HCT116 (cell line): ENCODE data around the gene PARVB. TPM values are rescaled to one million over a fixed set of nuclear protein-coding genes. Genes with fewer than 3 reads are reported as not detected.

ENCODE experiments used
- ATAC-seq: fragments of 200-7000 bp; cut with Tn5 transposase; 2 replicates; pipeline ENCODE4 v1.9.1; 2020; ENCODE audit warnings: mild to moderate bottlenecking, moderate library complexity
- BruUV-seq: library from RNA; stranded (reverse); fragments of 400-500 nt; replicated peaks from 2 replicates; lab custom pipeline; 2021; lab: Mats Ljungman, UMichigan
- CTCF ChIA-PET: fragments of 300-600 bp; sonication (Branson Sonifier 250); formaldehyde crosslinking; loops from one replicate; lab custom pipeline; 2021; ENCODE audit warnings: antibody characterized with exemption; lab: Charles Lee
- POLR2A ChIA-PET: fragments of 300-600, 350-600 bp; sonication (Branson Sonifier 250); formaldehyde crosslinking; loops from one replicate; lab custom pipeline; 2021; ENCODE audit warnings: antibody characterized with exemption; lab: Charles Lee
- RAD21 ChIA-PET, 2 experiments: fragments of 300-600 bp; sonication (Branson Sonifier 250); formaldehyde crosslinking; loops; one replicate each; lab custom pipeline; 2023; ENCODE audit warnings: low total read pairs in 2 of 2; ENCODE audit not compliant: uncharacterized antibody in 2 of 2, unreplicated experiment in 2 of 2, low non-redundant PET in 1 of 2; lab: Charles Lee
- DNase-seq: peaks from one replicate; pipeline ENCODE4 v3.0.0-alpha.2; 2010; ENCODE audit warnings: low read depth, low spot score
- H2AFZ ChIP-seq: fragments of 200-600 bp; shearing (Covaris generic), sonication (generic); 2 replicates; pipeline ENCODE4 v1.6.1; 2017; ENCODE audit warnings: low read depth, mixed run types, mixed read lengths, antibody characterized with exemption, low read length; ENCODE audit not compliant: poor library complexity, severe bottlenecking
- H3K27ac ChIP-seq: 2 replicates; pipeline ENCODE4 v1.5.1; 2012; ENCODE audit warnings: low read depth, low read length
- H3K27me3 ChIP-seq: fragments of 200-600 bp; sonication (generic); 2 replicates; pipeline ENCODE4 v1.6.1; 2016; ENCODE audit warnings: mixed run types, low read length, mixed read lengths; ENCODE audit not compliant: insufficient read depth
- H3K36me3 ChIP-seq, 2 experiments: fragments of 200-500 bp in 1 of 2; fragments of 200-600 bp in 1 of 2; sonication (Bioruptor generic) in 1 of 2; sonication (generic) in 1 of 2; 2 replicates each; pipeline versions ENCODE4 v1.5.1 to v1.6.1; 2014 to 2016; ENCODE audit warnings: low read length in 2 of 2, inconsistent platforms in 1 of 2, mixed read lengths in 1 of 2, mixed run types in 1 of 2; ENCODE audit not compliant: insufficient read depth in 2 of 2, control insufficient read depth in 1 of 2
- H3K4me1 ChIP-seq, 2 experiments: fragments of 200-600 bp in 1 of 2; sonication (generic) in 1 of 2; 2 replicates each; pipeline versions ENCODE4 v1.5.1 to v1.6.1; 2012 to 2017; ENCODE audit warnings: low read length in 2 of 2, inconsistent platforms in 1 of 2, mild to moderate bottlenecking in 1 of 2, mixed read lengths in 1 of 2, mixed run types in 1 of 2, moderate library complexity in 1 of 2; ENCODE audit not compliant: insufficient read depth in 2 of 2, control insufficient read depth in 1 of 2
- H3K4me2 ChIP-seq: fragments of 200-600 bp; sonication (generic); 2 replicates; pipeline ENCODE4 v1.6.1; 2017; ENCODE audit warnings: mixed run types, low read length, mixed read lengths
- H3K4me3 ChIP-seq, 2 experiments: fragments of 200-600 bp in 1 of 2; sonication (generic) in 1 of 2; replicated peaks in 1 of 2; 2 replicates each; pipeline ENCODE4 v1.5.1; 2011 to 2016; ENCODE audit warnings: low read length in 2 of 2, control low read depth in 1 of 2, low read depth in 1 of 2, mild to moderate bottlenecking in 1 of 2, mixed read lengths in 1 of 2, mixed run types in 1 of 2
- H3K79me2 ChIP-seq: fragments of 200-600 bp; sonication (generic); 2 replicates; pipeline ENCODE4 v1.6.1; 2017; ENCODE audit warnings: mild to moderate bottlenecking, mixed run types, low read length, moderate library complexity, mixed read lengths; ENCODE audit not compliant: insufficient read depth
- H3K9ac ChIP-seq: fragments of 200-600 bp; sonication (generic); 2 replicates; pipeline ENCODE4 v1.6.1; 2016; ENCODE audit warnings: low read length, mixed read lengths
- H3K9me2 ChIP-seq: fragments of 200-600 bp; sonication (generic), shearing (Covaris generic); 2 replicates; pipeline ENCODE4 v1.6.1; 2017; ENCODE audit warnings: mixed run types, mild to moderate bottlenecking, moderate library complexity; ENCODE audit not compliant: insufficient read depth
- H3K9me3 ChIP-seq, 2 experiments: fragments of 200-500 bp in 1 of 2; fragments of 200-600 bp in 1 of 2; sonication (Bioruptor generic) in 1 of 2; sonication (generic) in 1 of 2; 2 replicates each; pipeline ENCODE4 v1.6.1; 2014 to 2017; ENCODE audit warnings: low read length in 2 of 2, mixed read lengths in 2 of 2, inconsistent platforms in 1 of 2, low read depth in 1 of 2, mild to moderate bottlenecking in 1 of 2, mixed run types in 1 of 2, moderate library complexity in 1 of 2; ENCODE audit not compliant: control insufficient read depth in 1 of 2, insufficient read depth in 1 of 2
- H4K20me1 ChIP-seq: fragments of 200-600 bp; sonication (generic), shearing (Covaris generic); 2 replicates; pipeline ENCODE4 v1.6.1; 2017; ENCODE audit warnings: mixed run types, mild to moderate bottlenecking, moderate library complexity; ENCODE audit not compliant: insufficient read depth
- JUND ChIP-seq: IDR thresholded peaks from 2 replicates; pipeline ENCODE4 v1.6.1; 2012
- RAD21 ChIP-seq: IDR thresholded peaks from 2 replicates; pipeline ENCODE4 v1.6.1; 2012; ENCODE audit warnings: low read depth, mild to moderate bottlenecking
- SRF ChIP-seq: IDR thresholded peaks from 2 replicates; pipeline ENCODE4 v1.6.1; 2012; ENCODE audit warnings: low read depth
- intact Hi-C: fragments of 100-400 bp; cut with micrococcal nuclease; formaldehyde crosslinking; loops from 2 replicates; pipeline ENCODE4 v1.10.0; 2022
- total RNA-seq: library from RNA; stranded (reverse); gene quantifications from one replicate; pipeline ENCODE4 v1.2.1, GENCODE V29; 2021; ENCODE audit not compliant: unreplicated experiment
- TF ChIP-seq, protein P1 (sequence below), 3 experiments: fragments of 200-600 bp in 1 of 3; sonication (generic) in 1 of 3; IDR thresholded peaks in 2 of 3; conservative IDR thresholded peaks in 1 of 3; 2 replicates each; pipeline ENCODE4 v1.5.1; 2012 to 2017; ENCODE audit warnings: low read depth in 2 of 3, low read length in 2 of 3, antibody characterized with exemption in 1 of 3, borderline replicate concordance in 1 of 3, control low read depth in 1 of 3, mild to moderate bottlenecking in 1 of 3, mixed read lengths in 1 of 3, mixed run types in 1 of 3, moderate library complexity in 1 of 3; ENCODE audit not compliant: insufficient read depth in 1 of 3

Gene PARVB
- total RNA-seq, 1 experiment from 2014 or later: 21.4 TPM

DNA sequence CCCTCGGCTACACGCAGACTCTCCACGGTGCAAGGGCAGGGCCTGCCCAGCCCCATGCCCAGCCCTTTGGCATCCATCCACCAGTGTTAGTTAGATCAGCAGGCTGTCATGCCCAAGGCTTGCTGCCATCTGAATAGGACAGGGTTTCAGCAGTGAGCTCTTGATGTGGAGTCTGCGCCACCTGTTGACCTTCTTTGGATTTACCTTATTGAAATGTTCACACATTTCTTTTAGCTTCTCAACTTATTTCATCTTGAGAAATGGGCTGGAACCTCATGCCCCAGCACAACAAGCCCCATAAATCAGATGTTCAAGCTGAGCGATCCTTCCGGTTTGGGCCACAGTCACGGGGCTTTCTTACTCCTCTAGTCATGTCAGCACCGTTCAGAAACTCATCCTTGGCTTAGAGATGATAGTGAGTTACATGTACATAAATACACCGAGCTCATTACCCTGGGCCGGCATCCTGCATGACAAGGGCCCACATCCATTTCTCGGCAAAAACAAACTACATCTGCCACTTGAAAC, 61.7 kb downstream of the PARVB start:
- Histone ChIP-seq H3K4me3 (no peak overlapping the region), H3K4me2 (no peak overlapping the region), H3K9me2 (no peaks in the 10 kb centered on the region), H3K9me3 (no peaks in the 10 kb centered on the region), H3K27ac (no peak overlapping the region), H3K4me1 (no peaks in the 10 kb centered on the region; a peak in 1 of 4 replicates), H3K9ac (no peak overlapping the region), H2AFZ (no peak overlapping the region), H4K20me1 (no peaks in the 10 kb centered on the region), H3K27me3 (no peaks in the 10 kb centered on the region), H3K79me2 (no peaks in the 10 kb centered on the region)
- intact Hi-C loops: loop anchor here (1.0 to 10.0 kb wide), 2 partner anchors 93 to 201 kb away; no protein-coding TSS in a partner anchor
- DNase-seq (peak; percentile 52), ATAC-seq (peak; percentile 85)
- CTCF ChIA-PET: interaction anchor here (0.7 to 3.5 kb wide), 20 partner anchors 10 to 599 kb away, joined by 3 to 84 read pairs (median 4); no protein-coding TSS in a partner anchor
- no TSS peak for BruUV-seq
- TF ChIP-seq SRF (no peak), RAD21 (peak; percentile 75), JUND (no peak)
- TF ChIP-seq, protein P1, sequence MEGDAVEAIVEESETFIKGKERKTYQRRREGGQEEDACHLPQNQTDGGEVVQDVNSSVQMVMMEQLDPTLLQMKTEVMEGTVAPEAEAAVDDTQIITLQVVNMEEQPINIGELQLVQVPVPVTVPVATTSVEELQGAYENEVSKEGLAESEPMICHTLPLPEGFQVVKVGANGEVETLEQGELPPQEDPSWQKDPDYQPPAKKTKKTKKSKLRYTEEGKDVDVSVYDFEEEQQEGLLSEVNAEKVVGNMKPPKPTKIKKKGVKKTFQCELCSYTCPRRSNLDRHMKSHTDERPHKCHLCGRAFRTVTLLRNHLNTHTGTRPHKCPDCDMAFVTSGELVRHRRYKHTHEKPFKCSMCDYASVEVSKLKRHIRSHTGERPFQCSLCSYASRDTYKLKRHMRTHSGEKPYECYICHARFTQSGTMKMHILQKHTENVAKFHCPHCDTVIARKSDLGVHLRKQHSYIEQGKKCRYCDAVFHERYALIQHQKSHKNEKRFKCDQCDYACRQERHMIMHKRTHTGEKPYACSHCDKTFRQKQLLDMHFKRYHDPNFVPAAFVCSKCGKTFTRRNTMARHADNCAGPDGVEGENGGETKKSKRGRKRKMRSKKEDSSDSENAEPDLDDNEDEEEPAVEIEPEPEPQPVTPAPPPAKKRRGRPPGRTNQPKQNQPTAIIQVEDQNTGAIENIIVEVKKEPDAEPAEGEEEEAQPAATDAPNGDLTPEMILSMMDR (IDR thresholded peaks at IDR 0.05 in 2 of 3, conservative IDR thresholded peaks at IDR 0.05 in 1 of 3; ENCODE audit: borderline replicate concordance in 1 of 3, insufficient read depth in 1 of 3, low read depth in 2 of 3, low read length in 2 of 3): peak; percentile 55 to 62 (median 56); a peak in 5 of 6 replicates
- TF ChIP-seq, all 23 proteins: peak for 2
- RAD21 ChIA-PET: interaction anchor here (1.0 to 1.6 kb wide), 4 partner anchors 92 to 542 kb away, joined by 3 to 13 read pairs (median 6); no protein-coding TSS in a partner anchor
- POLR2A ChIA-PET: interaction anchor here (0.6 to 1.1 kb wide), 2 partner anchors 83 to 92 kb away, joined by 8 to 9 read pairs; no protein-coding TSS in a partner anchor
- H3K36me3 ChIP-seq: no peaks in the 10 kb centered on the region
